ENCODE data around the gene ATP5ME. TPM values are rescaled to one million over a fixed set of nuclear protein-coding genes. Genes with fewer than 3 reads are reported as not detected.

The ATP5ME gene
- total RNA-seq, 4 donors from 2014 or later = 24.7 to 172 (median 91.5) TPM

DNA sequence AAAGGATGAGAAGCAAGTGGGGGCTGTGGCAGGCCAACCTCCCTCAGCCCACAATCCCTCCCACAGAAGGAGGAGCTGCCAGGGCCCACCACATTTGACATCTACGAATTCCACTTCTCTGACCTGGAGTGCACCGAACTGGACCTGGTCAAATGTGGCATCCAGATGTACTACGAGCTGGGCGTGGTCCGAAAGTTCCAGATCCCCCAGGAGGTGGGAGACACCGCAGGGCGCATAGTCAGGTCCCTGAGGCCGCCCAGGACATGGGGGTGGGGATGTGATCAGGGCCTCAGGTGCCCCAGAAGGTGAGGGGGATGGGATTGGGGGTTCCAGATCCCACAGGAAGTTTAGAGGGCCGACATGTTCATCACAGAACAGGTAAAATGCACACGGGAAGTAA, 13.7 kb downstream of the ATP5ME start:
- no peak overlapping the region for H3K27ac ChIP-seq
- intact Hi-C loops (cut with DNase I; ENCODE audit: low total_unique reads) (no loop called here), in situ Hi-C loops (cut with MboI; ENCODE audit: low sequenced_read_pairs in 4 of 4) (no loop called here)
- no peak overlapping the region for H3K4me3 ChIP-seq
- H3K9me3 ChIP-seq = no peaks in the 10 kb centered on the region
- peaks cover 0 to 4% of the 10 kb centered on the region in 2 donors for H3K4me1 ChIP-seq
- TF ChIP-seq, protein P1, sequence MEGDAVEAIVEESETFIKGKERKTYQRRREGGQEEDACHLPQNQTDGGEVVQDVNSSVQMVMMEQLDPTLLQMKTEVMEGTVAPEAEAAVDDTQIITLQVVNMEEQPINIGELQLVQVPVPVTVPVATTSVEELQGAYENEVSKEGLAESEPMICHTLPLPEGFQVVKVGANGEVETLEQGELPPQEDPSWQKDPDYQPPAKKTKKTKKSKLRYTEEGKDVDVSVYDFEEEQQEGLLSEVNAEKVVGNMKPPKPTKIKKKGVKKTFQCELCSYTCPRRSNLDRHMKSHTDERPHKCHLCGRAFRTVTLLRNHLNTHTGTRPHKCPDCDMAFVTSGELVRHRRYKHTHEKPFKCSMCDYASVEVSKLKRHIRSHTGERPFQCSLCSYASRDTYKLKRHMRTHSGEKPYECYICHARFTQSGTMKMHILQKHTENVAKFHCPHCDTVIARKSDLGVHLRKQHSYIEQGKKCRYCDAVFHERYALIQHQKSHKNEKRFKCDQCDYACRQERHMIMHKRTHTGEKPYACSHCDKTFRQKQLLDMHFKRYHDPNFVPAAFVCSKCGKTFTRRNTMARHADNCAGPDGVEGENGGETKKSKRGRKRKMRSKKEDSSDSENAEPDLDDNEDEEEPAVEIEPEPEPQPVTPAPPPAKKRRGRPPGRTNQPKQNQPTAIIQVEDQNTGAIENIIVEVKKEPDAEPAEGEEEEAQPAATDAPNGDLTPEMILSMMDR (IDR thresholded peaks at IDR 0.05 in 4 of 5, conservative IDR thresholded peaks at IDR 0.05 in 1 of 5) = no peak
- no peak for TF ChIP-seq POLR2A (IDR thresholded peaks at IDR 0.05)
- ATAC-seq (no peak), DNase-seq (peak in 1 of 2 donors; percentile 3)
- H3K27me3 ChIP-seq = peaks cover 24 to 48% (median 37%) of the 10 kb centered on the region in 3 donors
- H3K36me3 ChIP-seq = no peaks in the 10 kb centered on the region

DNA sequence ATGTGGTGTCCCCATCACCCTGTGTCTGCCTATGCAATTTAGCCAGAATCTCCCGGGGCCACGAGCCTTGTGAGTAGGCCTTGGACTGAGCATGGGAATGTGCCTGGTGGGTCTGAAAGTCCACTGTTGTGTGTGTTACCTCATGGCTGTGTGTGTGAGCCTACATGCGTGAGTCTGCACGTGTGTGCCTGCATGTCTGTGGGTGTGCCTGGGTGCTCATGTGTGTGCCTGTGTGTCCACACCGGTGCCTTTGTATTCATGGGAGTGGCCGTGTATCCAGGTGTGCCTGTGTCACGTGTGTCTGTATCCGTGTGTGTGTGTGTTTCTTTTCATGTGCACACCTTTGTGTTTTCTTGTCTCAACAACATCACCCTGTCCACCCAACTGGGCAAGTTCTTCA, 14.2 kb downstream of the ATP5ME start:
- DNase-seq (peak in 1 of 2 donors; percentile 4), ATAC-seq (no peak)
- Histone ChIP-seq H3K4me1 (peaks cover 0 to 4% of the 10 kb centered on the region in 2 donors), H3K27me3 (peaks cover 24 to 49% (median 36%) of the 10 kb centered on the region in 3 donors), H3K4me3 (no peak overlapping the region), H3K9me3 (no peaks in the 10 kb centered on the region), H3K27ac (no peak overlapping the region), H3K36me3 (no peaks in the 10 kb centered on the region)
- intact Hi-C loops (cut with DNase I; ENCODE audit: low total_unique reads) = no loop called here
- in situ Hi-C loops (cut with MboI; ENCODE audit: low sequenced_read_pairs in 4 of 4) = no loop called here
- no peak for TF ChIP-seq POLR2A (IDR thresholded peaks at IDR 0.05)
- TF ChIP-seq, protein P1 (IDR thresholded peaks at IDR 0.05 in 4 of 5, conservative IDR thresholded peaks at IDR 0.05 in 1 of 5) = no peak

DNA sequence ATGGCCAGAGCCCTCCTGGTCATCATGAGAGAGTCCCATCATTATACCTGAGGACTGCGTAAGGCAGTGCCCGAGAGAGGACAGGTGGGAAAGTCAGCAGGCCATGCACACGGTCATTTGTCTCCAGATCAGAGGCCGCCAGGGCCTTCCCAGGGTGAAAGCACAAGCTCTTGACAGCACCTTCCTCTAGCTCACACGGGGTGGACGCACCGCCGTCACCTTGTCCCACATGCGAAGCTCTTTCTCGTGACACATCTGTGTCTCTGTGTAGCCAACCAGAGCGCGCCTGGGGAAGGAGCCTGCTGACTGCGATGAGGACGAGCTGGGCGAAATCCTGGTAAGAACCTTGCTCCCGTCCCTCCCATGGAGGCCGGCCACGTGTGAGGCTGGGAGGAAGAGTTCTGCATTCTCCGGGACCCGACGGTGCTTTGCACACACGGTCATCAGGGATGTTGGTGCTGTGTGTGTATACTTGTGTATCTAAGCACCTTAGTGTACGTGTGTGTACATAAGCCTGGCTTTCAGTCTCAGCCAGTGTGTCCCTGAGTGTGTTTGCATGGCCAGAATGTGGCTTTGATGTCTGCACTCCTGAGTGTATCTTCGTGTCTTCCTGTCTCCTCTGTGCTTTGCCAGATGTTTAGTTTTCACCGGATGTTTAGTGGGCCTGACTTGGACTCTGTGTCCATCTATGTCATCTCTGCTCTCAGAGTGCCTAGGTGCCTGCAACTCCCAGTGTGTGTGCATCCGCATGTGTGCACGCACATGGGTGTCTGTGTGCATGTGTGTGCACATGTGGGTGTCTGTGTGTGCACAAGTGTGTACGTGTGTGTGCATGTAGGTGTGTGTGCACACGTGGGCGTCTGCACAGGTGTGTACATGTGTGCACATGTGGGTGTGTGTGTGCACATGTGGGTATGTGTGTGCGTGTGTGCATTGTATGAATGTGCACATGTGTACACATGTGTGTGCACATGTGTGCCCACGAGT, 15.1 kb downstream of the ATP5ME start:
- Histone ChIP-seq H3K27ac (no peak overlapping the region), H3K9me3 (no peaks in the 10 kb centered on the region), H3K4me1 (peaks cover 0 to 4% of the 10 kb centered on the region in 2 donors), H3K27me3 (peaks cover 18 to 43% (median 27%) of the 10 kb centered on the region in 3 donors), H3K4me3 (no peak overlapping the region), H3K36me3 (no peaks in the 10 kb centered on the region)
- intact Hi-C loops (cut with DNase I; ENCODE audit: low total_unique reads) (no loop called here), in situ Hi-C loops (cut with MboI; ENCODE audit: low sequenced_read_pairs in 4 of 4) (no loop called here)
- ATAC-seq (no peak), DNase-seq (peak in 1 of 2 donors; percentile 6)
- TF ChIP-seq, protein P1 (IDR thresholded peaks at IDR 0.05 in 4 of 5, conservative IDR thresholded peaks at IDR 0.05 in 1 of 5) = no peak
- no peak for TF ChIP-seq POLR2A (IDR thresholded peaks at IDR 0.05)

DNA sequence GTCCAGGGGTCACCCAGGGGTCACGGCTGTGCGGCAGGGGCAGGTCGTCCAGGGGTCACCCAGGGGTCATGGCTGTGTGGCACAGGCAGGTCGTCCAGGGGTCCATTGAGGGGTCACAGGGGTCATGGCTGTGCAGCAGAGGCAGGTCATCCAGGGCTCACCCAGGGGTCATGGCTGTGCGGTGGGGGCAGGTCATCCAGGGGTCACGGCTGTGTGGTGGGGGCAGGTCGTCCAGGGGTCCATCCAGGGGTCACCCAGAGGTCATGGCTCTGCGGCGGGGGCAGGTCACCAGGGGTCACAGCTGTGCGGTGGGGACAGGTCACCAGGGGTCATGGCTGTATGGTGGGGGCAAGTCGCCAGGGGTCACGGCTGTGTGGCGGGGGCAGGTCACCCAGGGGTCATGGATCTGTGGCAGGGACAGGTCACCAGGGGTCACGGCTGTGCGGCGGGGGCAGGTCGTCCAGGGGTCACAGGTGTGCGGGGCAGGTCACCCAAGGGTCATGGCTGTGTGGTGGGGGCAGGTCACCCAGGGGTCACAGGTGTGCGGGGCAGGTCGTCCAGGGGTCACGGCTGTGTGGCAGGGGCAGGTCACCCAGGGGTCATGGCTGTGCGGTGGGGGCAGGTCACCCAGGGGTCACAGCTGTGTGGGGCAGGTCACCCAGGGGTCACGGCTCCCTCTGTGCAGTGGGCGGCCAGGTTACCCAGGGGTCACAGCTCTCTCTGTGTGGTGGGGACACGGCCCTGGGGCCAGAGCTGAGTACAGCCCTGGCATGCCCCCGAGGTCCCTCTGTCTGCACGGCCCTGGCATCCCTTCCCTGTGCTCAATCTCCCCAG, 16.0 kb downstream of the ATP5ME start:
- no peak for ATAC-seq
- intact Hi-C loops (cut with DNase I; ENCODE audit: low total_unique reads) = no loop called here

More for the DNA sequence above, 16.0 kb downstream of the ATP5ME start:
- DNase-seq = no peak
- Histone ChIP-seq H3K27ac (no peak overlapping the region), H3K36me3 (no peaks in the 10 kb centered on the region), H3K27me3 (peaks cover 10 to 35% (median 18%) of the 10 kb centered on the region in 3 donors), H3K9me3 (no peaks in the 10 kb centered on the region), H3K4me1 (no peaks in the 10 kb centered on the region), H3K4me3 (no peak overlapping the region)
- TF ChIP-seq, protein P1 (IDR thresholded peaks at IDR 0.05 in 4 of 5, conservative IDR thresholded peaks at IDR 0.05 in 1 of 5) = no peak
- no peak for TF ChIP-seq POLR2A (IDR thresholded peaks at IDR 0.05)
- in situ Hi-C loops (cut with MboI; ENCODE audit: low sequenced_read_pairs in 4 of 4) = no loop called here

Measured in gastrocnemius medialis (tissue), 4 donors.